GM19397 (cell line): ENCODE data around the gene MEGF11.
"Not testable (repeated sequence)": the region's sequence is repeated elsewhere in the genome, so short reads cannot be mapped to it uniquely, and the experiment has no call there.

Experiments
- ATAC-seq: cut with Tn5 transposase; IDR thresholded peaks from one replicate; pipeline ENCODE4 v1.9.1; 2021; ENCODE audit warnings: mild to moderate bottlenecking, moderate library complexity; ENCODE audit not compliant: unreplicated experiment

MEGF11 gene

DNA sequence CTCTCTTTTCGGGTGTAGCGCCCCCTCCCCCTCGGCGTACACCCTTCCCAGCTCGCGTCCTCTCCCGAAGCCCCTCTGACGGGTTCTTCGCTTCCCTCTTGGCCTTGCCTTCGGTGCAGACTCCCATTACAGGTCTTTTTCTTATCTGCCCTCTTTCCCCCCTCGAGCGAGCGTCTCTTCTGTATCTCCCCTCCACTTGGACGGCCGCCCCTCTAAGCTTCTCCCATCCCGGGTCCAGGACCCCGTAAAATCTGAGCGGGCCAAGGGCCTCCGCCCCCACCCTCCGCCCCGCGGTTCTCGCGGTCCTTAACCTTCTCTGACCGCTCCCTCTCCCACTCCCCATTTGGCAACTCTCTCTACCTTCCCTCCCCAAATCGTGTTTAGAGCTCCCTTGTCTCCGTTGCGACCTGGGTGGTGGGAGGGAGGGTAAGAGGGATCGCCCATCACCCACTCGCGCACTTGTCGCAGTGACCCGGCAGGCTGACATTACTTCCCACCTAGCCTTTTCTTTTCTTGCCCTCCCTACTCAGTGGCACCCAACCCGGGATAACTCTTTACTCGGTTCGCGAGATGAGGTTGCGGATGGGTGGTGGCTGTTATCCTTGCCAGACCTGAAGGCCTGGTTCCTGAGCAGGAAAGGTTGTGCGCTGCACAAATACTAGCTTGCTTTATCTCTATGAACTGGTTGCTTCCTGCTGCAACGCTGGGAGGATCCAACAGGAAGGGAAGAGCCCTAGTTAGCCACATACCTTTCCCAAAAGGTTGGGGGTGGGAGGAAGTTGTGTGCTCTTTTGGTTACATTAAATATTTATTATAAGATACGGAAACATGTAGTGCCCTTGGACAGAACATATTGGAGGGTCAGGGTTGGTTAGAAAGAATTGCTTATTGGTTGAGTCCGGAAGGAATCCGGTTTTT lies 383.3 kb downstream of the MEGF11 start:
- no peak for ATAC-seq

DNA sequence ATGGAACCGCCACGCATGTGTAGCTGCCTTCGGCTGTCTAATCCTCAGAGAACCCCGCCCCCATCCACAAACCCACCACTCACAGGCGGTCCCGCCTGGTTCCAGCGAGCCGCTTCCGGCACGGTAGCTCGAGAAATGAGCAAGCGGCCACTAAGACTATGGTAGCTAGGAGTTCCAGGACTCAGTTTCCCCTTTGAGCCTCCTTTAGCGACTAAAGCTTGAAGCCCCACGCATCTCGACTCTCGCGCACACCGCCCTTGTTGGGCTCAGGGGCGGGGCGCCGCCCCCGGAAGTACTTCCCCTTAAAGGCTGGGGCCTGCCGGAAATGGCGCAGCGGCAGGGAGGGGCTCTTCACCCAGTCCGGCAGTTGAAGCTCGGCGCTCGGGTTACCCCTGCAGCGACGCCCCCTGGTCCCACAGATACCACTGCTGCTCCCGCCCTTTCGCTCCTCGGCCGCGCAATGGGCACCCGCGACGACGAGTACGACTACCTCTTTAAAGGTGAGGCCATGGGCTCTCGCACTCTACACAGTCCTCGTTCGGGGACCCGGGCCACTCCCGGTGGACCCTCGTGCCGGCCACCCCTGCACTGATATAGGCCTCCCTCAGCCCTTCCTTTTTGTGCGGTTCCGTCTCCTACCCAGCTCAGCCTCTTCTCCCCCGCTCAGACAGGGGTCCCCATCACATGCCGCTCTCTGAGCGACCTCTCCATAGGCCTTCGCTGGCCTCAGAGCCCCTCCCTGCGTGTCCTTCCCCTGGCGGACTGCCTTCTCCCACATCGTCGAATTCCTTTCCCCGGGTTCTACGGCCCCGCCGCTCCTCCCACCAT lies 384.2 kb downstream of the MEGF11 start, which contains the start of gene RAB11A:
Gene RAB11A (plus strand): TSS at position 366 of the 828 bp plus-strand sequence. CDS start 95 bp downstream, at position 461.
- ATAC-seq, result peak; percentile 88

DNA sequence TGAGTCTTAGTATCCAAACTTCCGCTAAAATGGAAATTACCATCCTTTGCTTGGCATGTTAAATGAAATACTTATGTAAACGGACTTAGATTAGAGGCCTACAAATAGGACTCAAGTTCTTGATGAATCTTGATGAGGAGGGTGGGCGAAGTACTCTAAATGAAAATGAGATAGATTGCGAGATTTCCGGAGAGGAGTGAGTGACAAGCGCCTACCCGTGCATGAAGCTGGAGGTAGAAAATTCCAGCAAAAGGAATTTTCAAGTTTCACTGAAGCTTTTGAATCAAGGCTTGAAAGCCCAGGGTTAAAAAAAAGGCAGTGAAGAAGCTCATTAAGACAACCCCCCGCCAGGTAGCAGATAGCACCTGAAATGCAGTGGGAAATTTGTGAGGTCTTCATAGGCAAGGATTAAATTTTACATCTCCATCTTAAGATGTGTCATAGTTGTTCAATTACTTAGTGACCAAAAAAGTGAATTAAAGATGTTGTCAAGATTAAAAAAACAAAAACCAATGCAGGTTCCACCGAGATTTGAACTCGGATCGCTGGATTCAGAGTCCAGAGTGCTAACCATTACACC lies 384.9 kb downstream of the MEGF11 start:
- ATAC-seq, result no peak

- not testable (repeated sequence) for ATAC-seq
These were observed 385.6 kb downstream of the MEGF11 start for GRCh38 chr15:65867933-65868332.

GRCh38 chr15:65867244-65867643 lies 386.3 kb downstream of the MEGF11 start:
- ATAC-seq, result no peak

DNA sequence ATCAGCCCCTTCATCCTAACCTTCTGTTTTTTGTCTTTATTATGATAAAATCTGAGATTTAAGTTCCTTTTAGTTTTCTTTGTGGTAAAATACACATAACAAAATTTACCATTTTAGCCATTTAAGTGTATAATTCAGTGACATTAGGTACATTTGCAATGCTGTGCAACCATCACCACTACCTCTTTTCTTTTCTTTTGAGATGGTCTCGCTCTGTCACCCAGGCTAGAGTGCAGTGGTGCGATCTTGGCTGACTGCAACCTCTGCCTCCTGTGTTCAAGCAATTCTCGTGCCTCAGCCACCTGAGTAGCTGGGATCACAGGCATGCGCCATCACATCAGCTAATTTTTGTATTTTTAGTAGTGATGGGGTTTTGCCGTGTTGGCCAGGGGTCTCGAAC lies 390.4 kb downstream of the MEGF11 start:
- no peak for ATAC-seq

DNA sequence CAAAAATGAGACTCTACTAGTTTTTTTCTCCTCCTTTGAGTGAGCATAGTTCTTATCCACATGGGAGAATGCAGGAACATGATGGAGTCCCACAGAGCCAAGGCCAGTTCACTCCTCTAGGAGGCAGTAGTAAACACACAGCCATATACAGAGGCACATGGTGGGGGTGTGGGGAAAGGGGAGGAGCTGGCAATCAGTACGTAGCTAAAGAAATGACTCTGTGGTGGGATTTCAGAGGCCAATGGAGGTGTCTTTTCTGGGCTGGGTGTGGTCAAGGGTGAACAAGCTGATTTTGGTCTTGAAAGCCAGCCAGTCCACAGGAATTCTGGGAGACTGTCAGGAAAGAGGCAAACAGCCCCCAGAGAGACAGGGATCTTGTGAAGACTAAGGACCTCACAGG lies 390.9 kb downstream of the MEGF11 start:
- ATAC-seq, result peak; percentile 58

DNA sequence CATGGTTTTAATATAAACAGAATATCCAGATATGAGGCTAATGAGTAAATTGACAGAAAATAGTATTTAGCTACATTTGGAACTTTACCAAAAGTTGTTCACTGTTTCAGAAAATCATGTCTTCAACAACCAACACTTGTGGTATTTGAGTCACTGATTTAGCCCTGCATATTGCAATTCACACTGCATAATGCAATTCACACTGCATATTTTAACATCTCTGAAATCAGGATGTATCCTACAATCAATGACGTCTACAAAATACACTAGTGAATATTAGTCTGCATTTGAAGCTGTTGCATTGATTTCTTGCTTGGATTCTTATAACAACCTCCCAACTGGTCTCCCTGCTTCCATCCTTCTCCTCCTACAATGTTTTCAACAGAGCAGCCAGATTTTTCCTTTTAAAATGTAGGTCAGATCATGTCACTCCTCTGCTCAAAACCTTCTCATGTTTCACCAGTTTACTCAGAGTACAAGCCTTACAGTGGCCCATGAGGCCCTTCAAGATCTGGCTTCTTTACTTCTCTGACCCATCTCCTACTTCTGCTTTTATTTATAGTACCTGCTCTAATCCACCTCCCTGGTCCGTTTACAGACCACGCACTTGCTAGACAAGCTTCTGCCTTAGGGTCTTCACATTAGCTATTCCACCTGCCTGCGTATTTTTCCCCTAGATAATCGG lies 395.7 kb downstream of the MEGF11 start:
- no peak for ATAC-seq

DNA sequence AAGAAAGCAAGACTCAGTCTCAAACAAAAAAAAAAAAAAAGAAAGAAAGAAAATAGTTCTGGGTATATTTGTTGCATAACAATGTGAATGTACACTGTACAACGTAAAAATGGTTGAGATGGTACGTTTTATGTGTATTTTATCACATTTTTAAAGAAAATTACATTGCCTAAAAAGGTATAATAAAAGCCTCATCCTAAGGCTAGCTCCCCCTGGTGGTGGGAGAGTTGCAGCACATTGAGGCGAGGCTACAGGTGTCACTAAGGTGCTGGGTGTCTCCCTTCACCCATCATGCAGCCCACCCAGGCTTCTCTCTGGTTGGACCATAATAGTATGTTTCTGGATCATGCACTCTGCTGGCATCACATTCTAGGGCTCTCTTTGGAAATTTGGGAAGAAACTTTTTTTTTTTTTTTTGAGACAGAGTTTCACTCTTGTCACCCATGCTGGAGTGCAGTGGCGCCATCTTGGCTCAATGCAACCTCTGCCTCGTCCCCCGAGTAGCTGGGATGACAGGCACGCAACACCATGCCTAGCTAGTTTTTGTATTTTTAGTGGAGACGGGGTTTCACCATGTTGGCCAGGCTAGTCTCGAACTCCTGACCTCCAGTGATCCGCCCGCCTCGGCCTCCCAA lies 396.6 kb downstream of the MEGF11 start:
- ATAC-seq, result no peak

GRCh38 chr15:65851981-65852380 lies 401.6 kb downstream of the MEGF11 start:
- ATAC-seq, result no peak

DNA sequence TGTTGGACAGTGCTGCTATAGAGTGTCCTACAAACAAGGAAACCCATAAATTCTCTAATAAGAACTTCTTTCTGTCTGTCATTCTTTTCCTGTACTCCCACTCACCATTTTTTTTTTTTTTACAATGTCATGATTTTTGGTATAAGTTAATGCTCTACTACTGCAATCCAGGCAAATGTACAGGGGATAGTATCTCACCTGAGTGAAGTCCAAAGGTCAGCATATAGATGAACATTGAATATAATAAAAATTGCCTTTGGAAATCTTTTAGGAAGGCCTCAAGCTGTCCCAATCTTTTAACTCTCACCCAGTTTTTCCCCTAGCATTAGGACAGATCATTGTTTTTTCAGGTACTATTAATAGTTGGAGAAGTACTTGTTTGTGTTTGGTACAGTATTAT lies 405.6 kb downstream of the MEGF11 start:
- no peak for ATAC-seq

DNA sequence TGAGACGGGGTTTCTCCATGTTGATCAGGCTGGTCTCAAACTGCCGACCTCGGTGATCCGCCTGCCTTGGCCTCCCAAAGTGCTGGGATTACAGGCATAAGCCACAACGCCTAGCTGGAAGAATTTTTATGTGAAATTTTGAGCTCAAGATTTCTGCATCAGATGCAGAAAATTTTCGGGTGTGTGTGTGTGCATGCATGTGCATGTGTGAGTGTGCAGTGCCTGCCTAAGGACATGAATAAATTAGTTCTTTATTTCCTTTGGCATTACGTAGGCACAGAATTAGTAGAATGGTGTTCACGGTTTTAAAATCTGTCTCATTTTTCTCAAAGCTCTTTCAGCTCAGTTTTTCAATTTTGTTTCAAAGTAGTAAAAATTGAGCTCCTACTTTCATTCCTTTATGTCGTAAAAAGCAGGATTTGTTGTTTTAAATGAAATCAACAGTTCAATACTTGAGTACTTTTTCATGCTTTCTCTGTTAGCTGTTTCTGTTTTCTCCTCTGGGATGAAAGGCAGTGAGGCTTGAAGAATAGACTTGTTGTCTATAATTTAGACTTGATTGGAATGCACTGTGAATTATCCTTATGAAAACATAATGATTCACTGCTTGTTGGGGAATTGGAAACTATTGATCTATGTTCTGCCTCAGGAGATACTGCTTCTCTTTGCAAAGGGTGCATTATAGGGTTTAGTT lies 407.6 kb downstream of the MEGF11 start:
- no peak for ATAC-seq
